Hematopoietic multipotent progenitor cell treated with erythropoietin and hydrocortisone succinate and interleukin-3 and kit ligand, for 15 days (in vitro differentiated cells): ENCODE data around the gene CLNK.
"Not testable (repeated sequence)": the region's sequence is repeated elsewhere in the genome, so short reads cannot be mapped to it uniquely, and the experiment has no call there.

ENCODE experiments used
- DNase-seq: peaks from one replicate; pipeline ENCODE4 v3.0.0-alpha.2; 2015; ENCODE audit warnings: low spot score

The CLNK gene

DNA sequence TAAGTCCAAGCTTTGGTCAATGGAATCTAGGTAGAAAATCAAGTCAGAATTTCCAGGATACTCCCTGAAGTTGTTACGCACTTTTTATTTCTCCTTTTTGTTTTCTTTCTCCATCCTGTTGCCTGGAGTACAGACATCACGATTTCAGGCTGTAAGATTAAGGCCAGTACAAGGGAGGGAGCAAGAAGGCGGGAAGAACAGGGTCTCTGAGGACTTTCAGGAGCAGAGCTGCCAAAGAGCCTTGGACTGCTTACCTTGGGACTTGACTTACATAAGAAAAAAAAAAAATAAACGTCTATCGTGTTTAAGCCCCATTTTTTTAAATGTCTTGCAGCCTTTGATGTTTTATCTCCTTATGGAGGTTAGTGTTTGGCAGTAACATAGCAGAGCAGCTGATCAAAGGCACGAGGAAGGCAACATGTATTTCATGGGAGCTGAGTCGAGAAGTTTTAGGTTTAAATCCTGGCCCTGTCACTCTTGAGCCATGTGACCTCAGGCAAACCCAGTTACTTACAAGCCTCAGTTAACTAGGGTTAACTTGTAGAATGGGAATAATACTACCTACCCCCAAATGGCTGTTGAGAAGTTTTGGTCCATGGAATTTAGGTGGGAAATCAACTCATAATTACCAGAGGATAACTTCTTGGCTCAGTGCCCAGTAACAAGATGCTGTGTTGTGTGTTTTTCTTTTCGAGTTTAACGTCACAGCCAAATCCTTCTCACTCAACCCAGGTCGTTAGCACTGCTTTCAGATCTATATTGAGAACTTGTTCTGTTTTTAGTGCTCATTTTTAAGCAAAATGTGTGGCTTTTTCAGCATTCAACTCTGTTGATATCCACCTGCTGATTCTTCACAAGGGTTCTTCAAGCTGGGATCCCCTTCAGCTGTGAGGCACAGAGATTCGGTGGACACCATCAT is 106.8 kb downstream of the CLNK start:
- no peak for DNase-seq

DNA sequence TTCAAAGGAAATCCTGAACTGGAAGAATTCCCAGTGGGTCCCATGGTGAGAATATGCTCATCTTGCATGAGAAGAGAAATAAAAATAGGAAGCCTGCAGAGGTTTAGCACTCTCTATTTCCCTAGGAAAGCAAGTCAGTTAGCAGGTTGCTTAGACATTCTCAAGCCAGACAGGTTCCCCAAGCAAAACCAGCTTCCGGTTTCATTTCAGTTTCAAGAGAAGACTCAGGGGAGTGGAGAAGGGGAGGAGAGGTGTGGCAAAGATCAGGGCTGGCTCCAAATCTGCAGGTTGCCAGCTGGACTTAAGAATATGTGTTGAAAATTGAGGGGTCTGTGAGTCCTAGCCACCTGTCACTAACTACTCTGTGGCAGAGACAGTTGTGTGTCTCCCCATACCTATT is 107.5 kb downstream of the CLNK start:
- no peak for DNase-seq

DNA sequence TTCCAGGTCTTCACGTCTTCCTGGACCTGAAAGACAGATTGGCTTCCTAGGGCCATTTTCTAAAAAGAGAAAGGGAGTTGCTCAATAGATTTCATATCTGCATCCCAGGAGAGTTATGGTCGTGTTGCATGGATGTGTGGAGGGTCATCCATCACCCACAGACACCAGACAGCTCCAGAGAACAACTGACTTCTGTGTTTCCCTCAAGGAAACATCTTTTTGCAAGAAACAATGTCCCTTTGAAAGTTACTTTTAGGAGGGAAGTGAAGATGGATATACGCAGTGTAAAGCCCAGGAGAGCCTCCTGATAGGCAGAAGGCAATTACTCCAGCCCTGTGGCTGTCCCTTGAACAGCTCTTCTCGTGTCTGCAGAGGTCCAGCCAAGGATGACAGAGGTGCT is 108.3 kb downstream of the CLNK start:
- no peak for DNase-seq

DNA sequence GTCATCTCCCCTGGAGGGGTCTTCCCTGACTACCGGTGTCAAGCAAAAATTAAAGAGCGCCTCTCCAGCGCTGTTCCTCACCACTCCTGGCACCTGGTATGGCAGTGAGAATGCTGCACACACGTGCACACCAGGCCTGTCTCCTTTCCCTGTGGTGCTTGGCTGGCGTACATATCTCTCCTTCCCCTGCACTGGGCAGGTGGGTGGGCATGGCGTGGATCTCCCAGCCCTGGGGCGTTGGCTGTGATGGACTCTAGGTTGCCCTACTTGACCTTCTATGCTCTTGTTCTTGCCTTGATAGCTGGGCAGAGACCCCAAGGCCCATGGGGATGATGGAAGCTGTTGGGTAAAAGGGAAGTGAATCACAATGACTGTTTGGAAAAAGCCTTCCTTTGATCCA is 109.2 kb downstream of the CLNK start:
- no peak for DNase-seq

DNA sequence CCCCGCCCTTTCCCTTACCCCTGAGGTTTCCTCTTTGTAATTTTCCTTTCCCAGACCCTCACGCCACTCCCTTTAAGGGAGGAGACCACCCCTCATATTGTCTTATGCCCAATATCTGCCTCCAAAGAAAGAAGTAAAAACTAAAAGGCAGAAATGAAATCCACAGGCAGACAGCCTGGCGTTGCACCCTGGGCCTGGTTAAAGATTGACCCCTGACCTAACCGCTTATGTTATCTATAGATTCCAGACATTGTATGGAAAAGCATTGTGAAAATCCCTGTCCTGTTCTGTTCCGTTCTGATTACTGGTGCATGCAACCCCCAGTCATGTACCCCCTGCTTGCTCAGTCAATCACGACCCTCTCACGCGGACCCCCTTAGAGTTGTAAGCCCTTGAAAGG is 110.0 kb downstream of the CLNK start:
- DNase-seq: not testable (repeated sequence)

DNA sequence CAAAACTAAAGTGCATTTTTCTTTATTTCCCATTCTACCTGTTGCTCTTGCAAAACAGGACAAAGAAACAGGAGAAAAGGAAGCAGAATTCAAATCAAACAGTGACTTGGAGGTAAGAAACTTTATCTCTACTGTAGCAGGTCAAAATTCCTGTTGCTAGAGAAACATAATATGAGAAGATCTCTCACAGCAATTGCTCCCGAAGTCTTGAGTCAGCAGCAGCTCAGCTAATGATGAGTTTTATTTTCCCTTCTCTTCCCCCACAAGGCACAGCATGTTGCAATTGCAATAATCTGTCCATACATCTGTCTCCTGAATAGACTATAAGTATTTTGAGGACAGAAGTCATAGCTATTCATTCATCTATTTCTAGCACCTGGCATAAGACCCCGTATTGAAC is 112.7 kb downstream of the CLNK start:
- no peak for DNase-seq

DNA sequence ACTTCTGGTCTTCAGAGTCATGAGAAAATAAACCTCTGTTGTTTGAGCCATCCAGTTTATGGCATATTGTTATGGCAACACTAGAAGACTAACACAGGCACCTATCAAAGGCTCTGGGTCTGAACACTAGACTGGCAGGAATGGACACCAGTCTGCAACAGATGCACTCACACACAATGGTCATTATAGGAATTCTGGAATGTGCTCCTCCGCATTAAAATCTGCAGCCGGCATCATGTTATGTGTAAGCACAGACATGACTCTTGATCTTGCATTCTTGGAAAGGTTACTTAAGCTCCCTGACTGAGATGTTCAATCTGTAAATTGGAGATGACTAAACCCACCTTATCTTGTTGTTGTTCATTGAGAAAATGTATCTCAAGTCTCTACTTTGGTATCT is 115.1 kb downstream of the CLNK start:
- no peak for DNase-seq

DNA sequence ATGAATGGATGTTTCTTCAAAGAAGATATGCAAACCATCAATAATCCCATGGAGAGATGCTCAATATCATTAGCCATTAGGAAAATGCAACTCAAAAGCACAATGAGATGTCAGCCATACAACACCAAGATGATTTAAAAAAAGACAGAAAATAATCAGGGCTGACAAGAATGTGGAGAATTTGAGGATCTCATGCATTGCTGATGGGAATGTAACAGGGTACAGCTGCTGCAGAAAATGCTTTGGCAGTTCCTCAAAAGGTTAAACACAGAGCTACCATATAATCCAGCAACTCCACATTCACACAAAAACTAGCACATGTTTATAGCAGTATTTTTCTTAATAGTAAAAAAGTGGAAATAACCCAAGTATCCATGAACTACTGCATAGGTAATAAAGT is 116.8 kb downstream of the CLNK start:
- no peak for DNase-seq

DNA sequence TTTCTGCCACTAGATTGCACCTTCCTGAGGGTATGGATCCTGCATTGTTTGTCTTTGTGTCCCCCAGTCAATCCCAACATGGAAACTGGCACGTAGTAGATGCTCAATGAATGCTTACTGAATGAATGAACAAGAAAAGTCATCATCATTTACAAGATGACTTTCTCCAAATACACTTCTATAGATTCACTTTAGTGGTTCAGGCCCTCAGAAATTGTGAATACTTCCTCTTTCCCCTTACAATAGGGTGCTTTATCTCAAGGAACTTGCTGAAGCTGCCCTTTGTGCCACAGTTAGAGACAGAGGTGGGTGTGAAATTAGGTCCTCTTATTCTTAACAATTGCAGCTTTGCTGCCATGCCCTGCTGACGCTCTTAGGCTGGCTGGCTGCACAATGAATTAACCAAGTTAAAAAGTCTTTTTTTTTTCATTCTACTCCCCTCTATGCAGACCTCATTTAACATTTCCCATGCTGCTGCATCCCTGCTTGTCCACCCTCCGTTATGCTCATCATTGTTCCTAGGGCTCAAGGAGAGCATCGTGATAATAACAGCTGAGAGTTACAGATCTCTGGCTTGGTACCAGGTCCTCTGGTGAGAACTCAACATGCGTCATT is 119.3 kb downstream of the CLNK start:
- no peak for DNase-seq

DNA sequence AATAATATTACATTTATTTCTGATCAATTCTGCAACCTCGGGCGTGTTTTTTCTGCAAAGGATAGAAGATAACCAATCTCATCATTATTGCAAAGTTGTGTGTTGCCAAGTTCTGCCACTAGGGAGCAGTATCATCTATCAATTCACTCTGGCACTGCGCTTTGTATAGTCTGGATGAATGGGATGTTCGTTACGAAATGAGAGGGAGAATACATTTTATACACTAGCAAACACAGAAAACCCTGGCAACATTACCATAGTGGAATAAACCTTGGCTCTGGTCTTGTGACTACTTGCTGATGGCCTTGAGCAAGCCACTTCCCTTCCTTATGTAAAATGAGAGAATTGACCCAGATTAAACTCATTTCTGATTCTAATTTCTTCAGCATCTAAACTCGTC is 129.9 kb downstream of the CLNK start:
- peak; percentile 44 for DNase-seq

DNA sequence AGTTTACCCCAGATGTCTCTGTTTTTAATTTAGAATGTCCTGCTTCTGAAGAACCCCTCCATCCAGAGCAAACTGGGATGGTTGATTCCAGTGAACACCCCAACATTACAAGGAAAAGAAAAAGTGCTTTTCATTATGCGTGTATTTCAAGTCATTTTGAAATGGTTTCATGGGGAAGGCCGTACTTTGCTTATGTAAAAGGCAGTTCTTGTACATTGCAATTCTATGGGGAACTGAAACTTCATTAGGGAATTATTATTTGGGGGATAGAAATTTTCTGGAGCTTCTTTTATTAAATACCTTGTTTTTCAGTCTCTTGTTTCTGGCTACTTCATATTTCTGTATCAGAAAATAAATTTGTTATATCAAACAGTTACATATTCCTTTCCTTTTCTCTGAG is 130.4 kb downstream of the CLNK start:
- DNase-seq: no peak

DNA sequence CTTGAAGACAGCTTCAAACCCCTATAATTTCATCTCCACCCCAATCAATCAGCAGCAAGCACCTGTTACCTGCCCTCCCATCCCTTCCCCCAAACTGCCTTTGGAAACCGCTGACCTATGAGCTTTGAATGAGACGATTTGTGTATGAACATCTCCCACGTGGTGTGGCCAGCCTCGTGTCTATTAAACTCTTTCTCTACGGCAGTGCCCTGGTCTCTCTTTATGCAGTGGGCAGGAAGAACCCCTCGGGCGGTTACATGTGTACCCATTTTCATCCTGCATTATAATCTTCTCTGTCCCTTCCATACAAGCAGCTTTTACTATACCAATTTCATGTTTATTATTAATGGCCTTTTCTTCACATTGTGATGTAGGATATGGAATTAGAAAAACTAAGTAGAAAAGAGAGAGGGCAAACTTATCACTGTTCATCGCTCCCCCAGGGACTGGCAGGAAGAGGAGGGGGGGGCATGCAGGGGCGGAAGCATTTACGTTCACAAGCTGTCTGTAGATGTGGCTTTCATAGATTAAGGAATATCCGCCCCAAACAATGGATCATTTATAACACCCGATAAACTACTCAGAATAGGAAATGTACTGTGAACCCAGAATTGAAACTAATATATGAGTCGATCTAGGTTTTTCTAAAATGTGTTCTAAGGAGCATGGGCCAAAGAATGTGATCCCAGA is 131.8 kb downstream of the CLNK start:
- DNase-seq: no peak

DNA sequence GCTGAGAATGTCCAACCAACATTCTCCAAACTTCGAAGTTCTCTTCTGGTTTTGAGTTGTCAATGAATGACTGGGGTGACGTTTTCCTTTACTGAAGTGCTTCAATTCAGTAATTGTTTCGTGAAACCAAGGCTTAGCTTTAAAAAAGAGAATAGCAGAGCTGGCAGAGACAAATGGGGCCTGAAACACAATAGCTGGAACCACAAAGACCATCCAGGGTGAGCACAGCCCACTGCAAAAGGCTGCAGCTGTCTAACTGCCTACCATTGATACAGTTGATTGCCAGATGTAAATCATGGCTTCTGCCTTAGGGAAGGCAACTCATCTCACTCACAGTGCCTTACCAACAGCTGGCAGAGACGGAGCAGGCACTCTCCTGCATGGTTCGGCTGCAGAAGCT is 148.7 kb downstream of the CLNK start:
- no peak for DNase-seq

DNA sequence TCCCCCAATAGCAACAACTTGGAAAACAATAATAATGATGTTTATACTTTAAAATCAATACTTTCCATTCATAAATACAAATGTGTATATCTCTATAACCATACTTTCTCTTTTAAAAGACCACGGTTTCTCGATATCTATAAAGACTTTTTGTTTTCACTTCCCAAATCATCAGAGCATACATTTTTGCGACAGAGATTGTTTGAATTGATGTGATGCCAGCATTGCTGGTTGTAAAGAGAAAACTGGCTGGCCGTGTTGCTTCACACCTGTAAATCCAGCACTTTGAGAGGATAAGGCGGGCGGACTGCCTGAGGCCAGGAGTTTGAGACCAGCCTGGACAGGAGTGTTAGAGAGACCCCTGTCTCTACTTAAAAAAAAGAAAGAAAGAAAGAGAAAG is 149.7 kb downstream of the CLNK start:
- no peak for DNase-seq

DNA sequence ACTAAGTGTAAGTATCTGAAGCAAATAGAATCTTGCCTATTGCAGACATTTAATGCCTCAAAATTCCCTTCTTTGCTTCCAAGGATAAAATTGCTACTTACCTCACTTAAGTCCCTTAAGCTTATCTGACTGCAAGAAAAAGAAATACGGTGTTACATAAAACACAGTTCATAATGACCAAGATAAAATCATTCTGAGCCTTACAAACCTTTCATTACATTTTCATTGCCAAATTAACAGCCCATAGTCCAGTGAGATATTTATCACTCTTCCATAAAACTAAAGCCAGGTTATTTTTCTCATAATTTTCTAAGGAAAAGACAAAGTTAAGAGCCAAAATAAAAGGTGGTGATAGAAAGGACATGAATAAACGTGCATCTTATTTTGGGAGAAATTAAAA is 152.4 kb downstream of the CLNK start:
- DNase-seq: no peak

DNA sequence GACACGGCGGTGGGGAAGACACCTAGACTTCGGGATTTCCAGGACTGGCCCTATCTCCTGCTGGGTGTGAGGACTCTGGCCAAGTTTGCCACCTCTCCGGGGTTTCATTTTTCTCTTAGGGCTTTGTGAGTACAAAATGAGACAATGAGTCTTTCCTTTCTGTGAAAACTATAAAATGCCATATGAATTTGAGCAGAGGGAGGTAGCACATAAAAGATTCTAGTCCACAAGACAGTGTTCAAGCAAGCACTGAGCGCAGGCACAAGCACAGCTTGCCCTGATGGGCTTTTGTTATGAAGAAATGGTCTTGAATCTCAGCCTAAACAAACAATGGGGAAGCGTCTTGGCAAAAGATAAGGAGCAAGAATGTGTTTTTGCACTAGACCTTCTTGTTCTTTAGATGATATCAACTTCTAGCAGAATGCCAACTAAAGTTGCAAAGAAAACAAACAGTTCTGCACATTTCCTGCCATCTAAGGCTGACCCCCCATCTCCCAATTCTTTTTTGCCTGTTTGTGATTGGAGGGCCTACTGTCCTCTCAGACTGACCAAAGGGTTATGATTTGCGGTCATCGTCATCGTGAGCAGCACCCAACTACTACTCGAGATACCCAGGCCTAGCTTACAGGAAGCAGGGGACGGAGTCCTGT is 154.3 kb downstream of the CLNK start:
- DNase-seq: no peak

DNA sequence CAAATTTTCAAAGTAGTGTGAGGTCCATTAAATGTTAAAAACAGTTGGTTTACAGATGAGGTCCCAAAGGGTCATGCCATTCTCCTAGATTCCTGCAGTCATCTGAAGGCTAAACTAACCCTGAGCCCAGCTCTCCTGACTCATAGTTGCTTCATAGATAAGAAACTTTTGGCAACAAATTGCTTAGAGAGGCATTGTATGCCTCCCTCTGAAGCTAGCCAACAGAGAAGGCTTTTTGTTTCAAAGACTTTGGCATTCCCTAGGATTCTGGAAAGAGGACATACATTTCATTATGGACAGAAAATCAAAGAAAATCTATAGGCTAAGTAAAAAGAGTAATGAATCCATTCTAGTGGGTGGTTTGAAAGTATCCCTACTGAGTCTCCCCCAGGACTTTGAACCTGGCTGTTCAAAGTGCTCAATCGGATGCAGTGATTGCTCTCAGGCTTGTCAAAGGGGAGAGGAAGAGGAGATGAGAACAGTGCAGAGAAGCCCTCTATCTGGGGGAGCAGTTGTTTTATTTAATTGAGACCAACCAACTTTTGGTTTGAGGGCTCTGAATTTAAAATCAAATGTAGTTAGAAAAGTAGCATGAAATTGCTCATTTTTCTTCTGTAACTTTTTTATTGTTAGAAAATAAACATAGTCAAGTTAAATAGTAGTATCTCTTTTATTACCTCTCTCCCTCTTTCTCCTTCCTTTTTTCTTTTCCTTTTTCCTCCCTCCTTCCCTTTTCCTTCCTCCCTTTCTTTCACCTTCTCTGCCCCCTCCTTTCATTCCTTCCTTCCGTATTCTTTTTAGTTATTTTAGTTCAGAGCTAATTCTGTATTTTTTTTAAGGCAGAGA is 155.1 kb downstream of the CLNK start:
- DNase-seq: no peak

DNA sequence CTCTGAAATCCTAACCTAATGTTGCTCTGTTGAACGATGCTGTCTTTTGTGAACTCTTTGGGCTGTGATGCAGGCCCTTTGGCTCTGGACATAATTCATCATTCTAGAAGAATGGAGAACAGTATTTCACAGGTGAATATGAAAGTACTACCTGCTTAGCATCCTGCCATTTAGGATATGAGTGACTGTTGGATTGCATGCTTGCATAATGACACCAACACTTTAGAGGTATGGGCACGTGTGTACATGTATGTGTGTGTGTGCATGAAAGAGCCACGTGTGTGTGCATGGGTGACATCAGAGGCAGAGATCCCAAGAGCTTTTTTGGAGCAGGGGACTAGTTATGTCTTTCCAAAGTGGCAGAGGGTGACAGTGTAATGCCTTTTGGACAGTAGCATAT is 157.1 kb downstream of the CLNK start:
- no peak for DNase-seq

DNA sequence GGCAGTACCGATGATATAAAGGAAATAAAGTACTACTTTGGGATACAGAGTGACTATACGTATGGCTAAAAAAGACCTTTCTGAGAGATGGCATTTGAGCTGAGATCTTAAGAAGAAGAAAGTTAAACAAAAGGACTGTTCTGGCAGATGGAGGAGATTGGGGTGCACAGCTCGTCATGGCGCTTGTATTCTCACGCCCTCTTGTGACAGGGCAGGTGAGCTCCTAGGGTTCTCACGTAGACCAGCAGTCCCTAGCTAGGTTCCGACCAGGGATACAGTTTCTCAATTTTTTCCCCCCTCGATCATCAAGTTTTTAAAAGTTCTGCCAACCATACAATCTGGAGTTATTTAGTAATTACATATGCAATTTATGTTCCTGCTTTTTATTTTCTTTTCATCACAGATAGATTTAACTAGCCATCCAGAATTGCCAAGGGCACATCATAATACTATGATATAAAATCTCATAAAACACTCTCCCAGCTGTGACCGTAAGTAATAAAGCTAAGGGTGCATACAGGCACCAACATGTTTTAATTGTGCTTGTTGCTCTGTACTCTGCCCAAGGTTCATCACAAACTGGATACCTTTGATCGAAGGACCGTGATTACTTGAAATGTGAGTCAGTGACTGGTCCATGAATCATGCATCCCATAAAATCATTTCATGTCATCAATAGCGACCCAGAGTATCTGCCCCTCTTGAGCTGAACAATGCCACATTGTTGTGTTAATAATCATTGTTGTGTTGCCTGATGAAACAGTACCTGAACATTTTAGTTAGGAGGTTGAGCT is 157.9 kb downstream of the CLNK start:
- DNase-seq: no peak

DNA sequence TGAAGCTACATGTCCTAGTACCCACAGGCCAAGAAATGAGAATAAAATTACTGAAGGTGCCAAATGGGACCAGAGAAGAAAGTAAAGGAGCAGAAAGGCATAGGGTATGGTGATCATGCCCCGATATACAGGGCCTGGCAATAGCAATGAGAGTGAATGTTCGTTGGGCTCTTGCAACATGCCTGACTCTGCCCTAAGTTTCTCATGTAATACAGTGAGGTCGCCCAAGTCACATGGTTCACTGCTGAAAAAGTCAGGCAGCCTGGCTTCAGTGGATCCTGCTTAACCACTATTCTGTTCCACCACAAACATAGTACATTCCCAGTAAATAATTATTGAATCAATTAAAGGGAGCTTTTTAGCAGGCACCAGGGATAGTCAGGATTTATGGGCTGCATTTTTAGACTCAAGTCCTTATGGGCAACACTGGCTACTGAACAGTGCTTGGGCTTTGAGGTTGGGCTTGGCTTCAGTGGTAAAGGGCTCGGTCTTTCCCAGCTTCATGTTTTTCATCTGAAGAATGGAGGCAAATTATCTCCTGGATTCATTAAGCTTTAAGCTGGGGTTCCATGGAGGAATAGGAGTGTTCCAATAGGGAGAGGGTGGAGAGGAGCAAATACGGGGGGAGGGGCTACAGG is 160.3 kb downstream of the CLNK start:
- DNase-seq: no peak
